Stimulated activated CD4-positive, alpha-beta T cell treated with anti-CD3 and anti-CD28 coated beads, TNF-alpha, amount 100 ng/mL, for 1 hour (primary cell): ENCODE measurements around the gene RGL1.

Experiments used
- DNase-seq, 3 donors: peaks; one replicate each; pipeline ENCODE4 v3.0.0-alpha.2; 2020; ENCODE audit warnings: low read depth in 3 of 3, low spot score in 1 of 3

RGL1 gene

DNA sequence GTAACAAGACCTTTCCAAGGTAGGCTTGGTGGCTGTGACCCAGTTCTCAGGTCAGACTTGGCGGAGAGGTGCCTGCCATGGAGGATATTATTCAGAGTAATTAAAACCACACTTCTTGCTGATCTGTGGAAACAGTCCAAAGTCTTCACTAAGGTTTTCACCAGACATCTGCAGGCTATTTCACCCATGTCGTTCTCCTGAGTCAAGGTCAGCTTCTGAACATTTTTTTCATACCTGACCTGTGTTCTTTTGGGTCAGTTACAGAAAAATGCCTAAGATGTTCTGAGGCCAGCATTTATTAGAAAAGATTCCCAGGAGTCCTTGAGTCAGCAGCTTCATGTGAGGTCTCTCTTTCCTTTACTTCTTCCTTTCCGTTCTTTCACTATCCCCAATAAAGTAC is 54.9 kb downstream of the RGL1 start:
- no peak for DNase-seq

DNA sequence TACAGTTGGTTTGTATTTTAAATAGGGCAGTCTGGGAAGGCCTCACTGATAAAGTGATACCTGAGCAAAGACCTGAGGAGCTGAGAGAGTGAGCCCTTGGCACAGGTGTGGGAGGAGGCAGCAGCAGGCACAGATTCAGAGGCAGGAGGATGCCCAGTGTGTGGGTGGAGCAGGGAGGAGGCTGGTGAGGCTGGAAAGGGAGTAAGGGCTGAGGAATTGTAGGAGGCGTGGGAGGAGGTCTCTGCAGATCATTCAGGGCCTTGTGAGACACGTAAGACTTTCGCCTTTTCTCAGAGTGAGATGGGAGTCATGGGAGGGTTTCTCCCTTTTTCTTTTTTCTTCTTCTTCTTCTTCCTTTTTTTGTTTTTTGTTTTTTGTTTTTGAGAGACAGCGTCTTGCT is 58.0 kb downstream of the RGL1 start:
- no peak for DNase-seq

GRCh38 chr1:183863852-183864251 is 58.9 kb downstream of the RGL1 start:
- DNase-seq, result no peak

DNA sequence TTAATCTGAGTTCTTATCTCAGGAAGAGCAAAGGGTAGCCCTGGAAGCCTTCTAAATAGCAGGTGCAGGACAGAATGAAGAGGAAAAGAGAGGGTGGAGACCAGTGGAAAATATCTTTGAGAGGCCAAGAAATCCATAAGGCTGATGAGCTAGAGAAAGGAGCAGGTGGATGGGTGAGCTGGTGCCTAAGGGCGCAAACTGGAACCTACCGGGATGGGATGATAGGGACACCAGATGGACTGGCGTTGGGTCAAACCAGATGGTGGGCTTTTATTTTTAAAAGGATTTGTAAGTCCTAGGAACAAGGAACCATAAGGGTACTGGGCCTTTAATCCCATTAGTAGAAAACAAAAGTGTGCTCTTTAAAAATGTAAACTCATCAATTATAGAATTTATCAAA is 59.7 kb downstream of the RGL1 start:
- DNase-seq, result no peak

DNA sequence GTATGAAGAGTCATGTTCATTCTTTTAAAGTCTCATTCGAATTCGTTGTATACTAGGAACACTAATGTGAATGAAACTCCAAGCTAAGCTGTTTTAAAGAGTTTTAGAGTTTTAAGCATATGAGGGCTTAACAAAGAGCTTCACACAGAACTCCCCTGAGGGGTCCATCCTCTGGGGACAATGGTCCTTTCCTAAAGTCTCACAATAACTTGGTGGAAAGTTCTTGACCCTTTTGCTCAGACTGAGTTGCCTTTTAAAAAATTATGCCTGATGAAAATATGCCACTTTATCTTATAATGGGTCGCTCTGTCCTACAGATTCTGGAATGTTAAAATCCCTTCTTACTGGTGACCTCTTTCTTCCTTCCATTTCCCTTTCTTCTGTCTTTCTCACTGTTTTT is 64.3 kb downstream of the RGL1 start:
- DNase-seq, result no peak

DNA sequence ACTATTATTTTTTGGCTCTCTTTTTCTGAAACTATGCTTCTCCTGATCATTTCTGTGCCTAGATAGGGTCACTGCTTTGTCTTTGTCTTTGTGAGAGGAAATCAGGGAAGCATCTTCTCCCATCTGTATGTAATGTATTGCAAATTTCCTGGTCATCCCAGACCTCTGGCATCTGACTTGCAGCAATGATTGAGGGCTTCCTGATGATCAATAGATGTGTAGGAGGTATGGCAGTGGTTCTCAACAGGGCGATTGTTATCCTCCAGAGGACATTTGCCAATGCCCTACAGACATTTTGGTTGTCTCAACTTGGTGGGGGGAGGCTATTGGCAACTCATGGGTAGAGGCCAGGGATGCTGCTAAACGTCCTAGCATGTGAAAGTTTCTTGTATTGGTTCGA is 64.7 kb downstream of the RGL1 start:
- DNase-seq, result no peak

DNA sequence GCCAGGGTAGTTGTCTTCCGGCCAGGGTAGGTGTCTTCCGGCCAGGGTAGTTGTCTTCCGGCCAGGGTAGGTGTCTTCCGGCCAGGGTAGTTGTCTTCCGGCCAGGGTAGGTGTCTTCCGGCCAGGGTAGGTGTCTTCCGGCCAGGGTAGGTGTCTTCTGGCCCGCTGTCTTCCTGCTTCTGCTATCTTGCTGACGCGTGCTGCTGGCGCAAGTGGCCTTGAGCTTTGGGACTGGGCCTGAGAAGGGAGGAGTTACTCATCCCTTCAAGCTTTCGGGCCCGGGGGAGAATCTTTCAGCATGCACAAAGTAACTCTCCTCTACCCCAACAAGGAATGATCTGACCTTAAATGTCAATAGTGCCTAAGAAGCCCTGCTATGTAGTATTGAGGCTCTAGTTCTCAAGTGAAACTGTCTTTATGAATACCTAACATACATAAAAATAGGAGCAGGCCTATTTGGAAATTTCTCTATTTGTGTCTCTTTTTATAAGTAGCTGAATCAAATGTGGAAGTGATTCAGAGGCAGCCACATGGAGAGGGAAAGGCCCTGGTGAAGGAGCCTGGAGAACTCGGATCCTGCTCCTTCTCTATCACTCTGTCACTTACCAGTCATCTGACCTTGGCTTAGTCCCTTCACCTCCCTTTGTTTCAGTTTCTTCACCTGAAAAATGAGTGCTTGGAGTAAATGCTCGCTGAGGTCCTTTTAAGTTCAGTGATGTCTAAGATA is 65.6 kb downstream of the RGL1 start:
- DNase-seq, result no peak

GRCh38 chr1:183871142-183871541 is 66.2 kb downstream of the RGL1 start:
- DNase-seq, result no peak

GRCh38 chr1:183871601-183872000 is 66.7 kb downstream of the RGL1 start:
- no peak for DNase-seq

DNA sequence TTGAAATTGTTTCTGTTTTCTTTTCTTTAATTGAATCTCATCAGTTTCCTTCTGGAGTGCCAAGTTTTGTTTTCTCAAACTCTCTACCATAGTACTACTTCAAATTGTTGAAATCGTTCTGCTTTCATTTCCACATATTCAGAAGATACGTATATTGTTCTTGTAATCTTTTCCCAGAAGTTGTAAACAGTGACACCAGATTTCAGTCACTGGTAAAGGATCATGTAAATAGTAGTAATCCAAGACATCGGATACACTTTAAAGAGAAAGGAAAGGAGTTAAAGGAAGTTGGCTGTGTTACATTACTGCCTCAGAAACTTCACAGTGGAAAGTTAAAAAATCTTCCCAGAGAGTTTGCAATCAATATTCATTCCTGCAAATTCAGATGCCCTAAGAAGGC is 67.5 kb downstream of the RGL1 start:
- DNase-seq, result no peak

GRCh38 chr1:183873642-183874041 is 68.7 kb downstream of the RGL1 start:
- DNase-seq, result no peak

GRCh38 chr1:183876309-183876708 is 71.4 kb downstream of the RGL1 start:
- no peak for DNase-seq

- no peak for DNase-seq
These were observed 72.3 kb downstream of the RGL1 start for GRCh38 chr1:183877053-183877720.

GRCh38 chr1:183879494-183879893 is 74.6 kb downstream of the RGL1 start:
- no peak for DNase-seq

- no peak for DNase-seq
These were observed 75.0 kb downstream of the RGL1 start for GRCh38 chr1:183879966-183880365.

GRCh38 chr1:183880531-183881243 is 75.8 kb downstream of the RGL1 start:
- DNase-seq, result no peak

- no peak for DNase-seq
These were observed 76.6 kb downstream of the RGL1 start for GRCh38 chr1:183881387-183882131.

- DNase-seq, result no peak
These were observed 77.6 kb downstream of the RGL1 start for GRCh38 chr1:183882335-183883167.

- DNase-seq, result no peak
These were observed 78.7 kb downstream of the RGL1 start for GRCh38 chr1:183883623-183884022.

DNA sequence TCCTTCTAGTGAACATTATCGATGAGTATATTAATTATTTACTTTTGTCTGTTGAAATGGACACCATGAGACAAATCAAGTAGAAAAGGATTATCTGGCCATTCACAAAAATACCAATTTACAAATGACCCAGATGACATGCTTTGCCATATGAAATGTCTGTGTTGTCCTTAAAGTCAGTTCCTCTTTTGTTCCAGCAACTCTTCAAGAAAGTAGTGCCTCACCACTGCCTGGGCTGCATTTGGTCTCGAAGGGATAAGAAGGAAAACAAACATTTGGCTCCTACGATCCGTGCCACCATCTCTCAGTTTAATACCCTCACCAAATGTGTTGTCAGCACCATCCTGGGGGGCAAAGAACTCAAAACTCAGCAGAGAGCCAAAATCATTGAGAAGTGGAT is 79.6 kb downstream of the RGL1 start:
- DNase-seq, result no peak
